WTC11 (cell line): ENCODE measurements around the gene CAMKMT. TPM values are rescaled to one million over a fixed set of nuclear protein-coding genes. Genes with fewer than 3 reads are reported as not detected.

Experiments used
- ATAC-seq: fragments of 200-7000 bp; cut with Tn5 transposase; 2 replicates; pipeline ENCODE4 v1.10.0; 2021; ENCODE audit warnings: mild to moderate bottlenecking, moderate library complexity
- CTCF ChIA-PET: fragments of 300-600 bp; sonication (Branson Sonifier 250); formaldehyde crosslinking; loops from one replicate; lab custom pipeline; 2021; ENCODE audit warnings: antibody characterized with exemption; lab: Charles Lee
- POLR2A ChIA-PET: fragments of 350-600 bp; sonication (Branson Sonifier 250); formaldehyde crosslinking; loops from one replicate; lab custom pipeline; 2021; ENCODE audit warnings: antibody characterized with exemption; lab: Charles Lee
- DNase-seq: peaks from one replicate; pipeline ENCODE4 v3.0.0; 2021; ENCODE audit warnings: low spot score
- H3K27ac Mint-ChIP-seq: 2 replicates; pipeline ENCODE4 v1.8.0; 2021; ENCODE audit warnings: mixed read lengths
- H3K27me3 Mint-ChIP-seq: 2 replicates; pipeline ENCODE4 v1.8.0; 2021; ENCODE audit warnings: low read depth, mild to moderate bottlenecking, moderate library complexity, mixed read lengths
- H3K36me3 Mint-ChIP-seq: 2 replicates; pipeline ENCODE4 v1.8.0; 2021; ENCODE audit warnings: mixed read lengths
- H3K4me1 Mint-ChIP-seq: 2 replicates; pipeline ENCODE4 v1.8.0; 2022; ENCODE audit warnings: mixed read lengths
- H3K4me3 Mint-ChIP-seq: 2 replicates; pipeline ENCODE4 v1.8.0; 2021; ENCODE audit warnings: mild to moderate bottlenecking, moderate library complexity, mixed read lengths
- H3K9me3 Mint-ChIP-seq: 2 replicates; pipeline ENCODE4 v1.8.0; 2021; ENCODE audit warnings: mixed read lengths
- CBFB ChIP-seq: sonication (generic); formaldehyde crosslinking; IDR thresholded peaks from 2 replicates; pipeline ENCODE4 v1.8.1; 2022; ENCODE audit warnings: mild to moderate bottlenecking, low read depth, missing genetic modification reagents
- FOXJ3 ChIP-seq: sonication (generic); formaldehyde crosslinking; IDR thresholded peaks from 2 replicates; pipeline ENCODE4 v1.9.0; 2021; ENCODE audit warnings: missing genetic modification reagents, mild to moderate bottlenecking, borderline replicate concordance
- PRRX2 ChIP-seq: fragments of 250-450 bp; sonication (Bioruptor Pico); IDR thresholded peaks from 2 replicates; pipeline ENCODE4 v1.8.0; 2021; ENCODE audit warnings: mild to moderate bottlenecking
- SP1 ChIP-seq: sonication (generic); formaldehyde crosslinking; conservative IDR thresholded peaks from 2 replicates; pipeline ENCODE4 v1.8.1; 2022; ENCODE audit warnings: missing genetic modification reagents
- TP53 ChIP-seq: sonication (generic); formaldehyde crosslinking; IDR thresholded peaks from 2 replicates; pipeline ENCODE4 v1.8.1; 2023; ENCODE audit warnings: mild to moderate bottlenecking, missing genetic modification reagents
- ZNF396 ChIP-seq: fragments of 250-450 bp; sonication (Bioruptor Pico); IDR thresholded peaks from 2 replicates; pipeline ENCODE4 v1.8.0; 2021; ENCODE audit warnings: mild to moderate bottlenecking, moderate library complexity, borderline replicate concordance
- total RNA-seq: library from RNA; stranded (reverse); gene quantifications from 3 replicates; pipeline ENCODE4 v1.2.3, GENCODE V29; 2021
- TF ChIP-seq, protein P1 (sequence below): sonication (generic); formaldehyde crosslinking; IDR thresholded peaks from 2 replicates; pipeline ENCODE4 v1.8.1; 2023; ENCODE audit warnings: mild to moderate bottlenecking, missing genetic modification reagents, borderline replicate concordance
- TF ChIP-seq, protein P2 (sequence below): sonication (generic); formaldehyde crosslinking; IDR thresholded peaks from 2 replicates; pipeline ENCODE4 v1.8.1; 2023; ENCODE audit warnings: mild to moderate bottlenecking, missing genetic modification reagents, moderate library complexity
- TF ChIP-seq, protein P3 (sequence below): fragments of 250-450 bp; sonication (Bioruptor Pico); IDR thresholded peaks from 2 replicates; pipeline ENCODE4 v1.8.0; 2021; ENCODE audit warnings: mild to moderate bottlenecking
- TF ChIP-seq, protein P4 (sequence below): sonication (generic); formaldehyde crosslinking; IDR thresholded peaks from 2 replicates; pipeline ENCODE4 v1.8.0; 2023; ENCODE audit warnings: missing genetic modification reagents, mild to moderate bottlenecking, borderline replicate concordance
- TF ChIP-seq, protein P5 (sequence below): sonication (generic); formaldehyde crosslinking; IDR thresholded peaks from 2 replicates; pipeline ENCODE4 v1.8.0; 2022; ENCODE audit warnings: mild to moderate bottlenecking, missing genetic modification reagents
- TF ChIP-seq, protein P6 (sequence below): fragments of 250-450 bp; sonication (Bioruptor Pico); IDR thresholded peaks from 2 replicates; pipeline ENCODE4 v2.1.2; 2022; ENCODE audit warnings: mild to moderate bottlenecking, moderate library complexity
- TF ChIP-seq, protein P7 (sequence below): fragments of 250-450 bp; sonication (Bioruptor Pico); IDR thresholded peaks from 2 replicates; pipeline ENCODE4 v1.9.0; 2021; ENCODE audit warnings: mild to moderate bottlenecking
- TF ChIP-seq, protein P8 (sequence below): sonication (generic); formaldehyde crosslinking; IDR thresholded peaks from 2 replicates; pipeline ENCODE4 v1.8.0; 2022; ENCODE audit warnings: mild to moderate bottlenecking, missing genetic modification reagents
- TF ChIP-seq, protein P9 (sequence below): sonication (generic); formaldehyde crosslinking; IDR thresholded peaks from 2 replicates; pipeline ENCODE4 v1.8.1; 2022; ENCODE audit warnings: mild to moderate bottlenecking, moderate library complexity, missing genetic modification reagents
- TF ChIP-seq, protein P10 (sequence below): sonication (generic); formaldehyde crosslinking; IDR thresholded peaks from 2 replicates; pipeline ENCODE4 v1.8.1; 2023; ENCODE audit warnings: mild to moderate bottlenecking, moderate library complexity, missing genetic modification reagents
- TF ChIP-seq, protein P11 (sequence below): sonication (generic); formaldehyde crosslinking; IDR thresholded peaks from 2 replicates; pipeline ENCODE4 v1.8.1; 2022; ENCODE audit warnings: missing genetic modification reagents, borderline replicate concordance

The CAMKMT gene
- total RNA-seq, 1 experiment from 2014 or later = 20.6 TPM

DNA sequence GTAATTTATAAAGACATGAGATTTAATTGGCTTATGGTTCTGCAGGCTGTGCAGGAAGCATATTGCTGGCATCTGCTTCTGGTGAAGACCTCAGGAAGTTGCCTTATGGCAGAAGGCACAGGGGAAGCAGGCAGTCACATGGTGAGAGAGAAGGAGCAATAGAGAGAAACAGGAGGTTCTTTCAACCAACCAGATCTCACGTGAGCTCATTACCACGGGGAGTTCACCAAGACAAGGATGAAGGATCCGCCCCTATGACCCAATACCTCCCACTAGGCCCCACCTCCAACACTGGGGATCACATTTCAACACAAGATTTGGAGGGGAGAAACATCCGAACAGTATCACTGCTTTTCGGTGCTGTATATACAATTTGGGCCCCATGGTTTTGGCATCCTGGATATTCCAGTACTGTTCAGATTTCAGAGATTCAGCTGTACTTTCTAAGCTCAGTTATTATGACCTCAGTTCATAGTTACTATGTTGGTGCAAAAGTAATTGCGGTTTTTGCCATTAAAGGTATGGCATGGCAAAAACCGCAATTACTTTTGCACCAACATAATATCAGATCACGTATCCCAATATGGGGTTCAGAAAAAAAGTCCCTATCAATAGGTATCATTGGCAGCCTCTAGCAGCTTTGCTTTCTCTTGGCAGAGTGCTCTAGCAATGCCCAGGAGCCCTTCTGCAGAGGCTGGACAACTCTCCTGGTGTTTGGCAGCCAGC, 390.2 kb downstream of the CAMKMT start:
- peak overlapping the region; percentile 90 for H3K27ac Mint-ChIP-seq
- TF ChIP-seq, protein P1, sequence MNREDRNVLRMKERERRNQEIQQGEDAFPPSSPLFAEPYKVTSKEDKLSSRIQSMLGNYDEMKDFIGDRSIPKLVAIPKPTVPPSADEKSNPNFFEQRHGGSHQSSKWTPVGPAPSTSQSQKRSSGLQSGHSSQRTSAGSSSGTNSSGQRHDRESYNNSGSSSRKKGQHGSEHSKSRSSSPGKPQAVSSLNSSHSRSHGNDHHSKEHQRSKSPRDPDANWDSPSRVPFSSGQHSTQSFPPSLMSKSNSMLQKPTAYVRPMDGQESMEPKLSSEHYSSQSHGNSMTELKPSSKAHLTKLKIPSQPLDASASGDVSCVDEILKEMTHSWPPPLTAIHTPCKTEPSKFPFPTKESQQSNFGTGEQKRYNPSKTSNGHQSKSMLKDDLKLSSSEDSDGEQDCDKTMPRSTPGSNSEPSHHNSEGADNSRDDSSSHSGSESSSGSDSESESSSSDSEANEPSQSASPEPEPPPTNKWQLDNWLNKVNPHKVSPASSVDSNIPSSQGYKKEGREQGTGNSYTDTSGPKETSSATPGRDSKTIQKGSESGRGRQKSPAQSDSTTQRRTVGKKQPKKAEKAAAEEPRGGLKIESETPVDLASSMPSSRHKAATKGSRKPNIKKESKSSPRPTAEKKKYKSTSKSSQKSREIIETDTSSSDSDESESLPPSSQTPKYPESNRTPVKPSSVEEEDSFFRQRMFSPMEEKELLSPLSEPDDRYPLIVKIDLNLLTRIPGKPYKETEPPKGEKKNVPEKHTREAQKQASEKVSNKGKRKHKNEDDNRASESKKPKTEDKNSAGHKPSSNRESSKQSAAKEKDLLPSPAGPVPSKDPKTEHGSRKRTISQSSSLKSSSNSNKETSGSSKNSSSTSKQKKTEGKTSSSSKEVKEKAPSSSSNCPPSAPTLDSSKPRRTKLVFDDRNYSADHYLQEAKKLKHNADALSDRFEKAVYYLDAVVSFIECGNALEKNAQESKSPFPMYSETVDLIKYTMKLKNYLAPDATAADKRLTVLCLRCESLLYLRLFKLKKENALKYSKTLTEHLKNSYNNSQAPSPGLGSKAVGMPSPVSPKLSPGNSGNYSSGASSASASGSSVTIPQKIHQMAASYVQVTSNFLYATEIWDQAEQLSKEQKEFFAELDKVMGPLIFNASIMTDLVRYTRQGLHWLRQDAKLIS = no peak
- TF ChIP-seq TP53 (CRISPR knock-in tag) (no peak), FOXJ3 (CRISPR knock-in tag) (no peak), ZNF396 (CRISPR knock-in tag) (no peak), SP1 (CRISPR knock-in tag) (no peak), CBFB (no peak), PRRX2 (no peak)
- TF ChIP-seq, protein P2, sequence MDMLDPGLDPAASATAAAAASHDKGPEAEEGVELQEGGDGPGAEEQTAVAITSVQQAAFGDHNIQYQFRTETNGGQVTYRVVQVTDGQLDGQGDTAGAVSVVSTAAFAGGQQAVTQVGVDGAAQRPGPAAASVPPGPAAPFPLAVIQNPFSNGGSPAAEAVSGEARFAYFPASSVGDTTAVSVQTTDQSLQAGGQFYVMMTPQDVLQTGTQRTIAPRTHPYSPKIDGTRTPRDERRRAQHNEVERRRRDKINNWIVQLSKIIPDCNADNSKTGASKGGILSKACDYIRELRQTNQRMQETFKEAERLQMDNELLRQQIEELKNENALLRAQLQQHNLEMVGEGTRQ (CRISPR knock-in tag) = peak; percentile 82
- TF ChIP-seq, protein P3, sequence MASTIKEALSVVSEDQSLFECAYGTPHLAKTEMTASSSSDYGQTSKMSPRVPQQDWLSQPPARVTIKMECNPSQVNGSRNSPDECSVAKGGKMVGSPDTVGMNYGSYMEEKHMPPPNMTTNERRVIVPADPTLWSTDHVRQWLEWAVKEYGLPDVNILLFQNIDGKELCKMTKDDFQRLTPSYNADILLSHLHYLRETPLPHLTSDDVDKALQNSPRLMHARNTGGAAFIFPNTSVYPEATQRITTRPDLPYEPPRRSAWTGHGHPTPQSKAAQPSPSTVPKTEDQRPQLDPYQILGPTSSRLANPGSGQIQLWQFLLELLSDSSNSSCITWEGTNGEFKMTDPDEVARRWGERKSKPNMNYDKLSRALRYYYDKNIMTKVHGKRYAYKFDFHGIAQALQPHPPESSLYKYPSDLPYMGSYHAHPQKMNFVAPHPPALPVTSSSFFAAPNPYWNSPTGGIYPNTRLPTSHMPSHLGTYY (CRISPR knock-in tag) = no peak
- TF ChIP-seq, protein P4, sequence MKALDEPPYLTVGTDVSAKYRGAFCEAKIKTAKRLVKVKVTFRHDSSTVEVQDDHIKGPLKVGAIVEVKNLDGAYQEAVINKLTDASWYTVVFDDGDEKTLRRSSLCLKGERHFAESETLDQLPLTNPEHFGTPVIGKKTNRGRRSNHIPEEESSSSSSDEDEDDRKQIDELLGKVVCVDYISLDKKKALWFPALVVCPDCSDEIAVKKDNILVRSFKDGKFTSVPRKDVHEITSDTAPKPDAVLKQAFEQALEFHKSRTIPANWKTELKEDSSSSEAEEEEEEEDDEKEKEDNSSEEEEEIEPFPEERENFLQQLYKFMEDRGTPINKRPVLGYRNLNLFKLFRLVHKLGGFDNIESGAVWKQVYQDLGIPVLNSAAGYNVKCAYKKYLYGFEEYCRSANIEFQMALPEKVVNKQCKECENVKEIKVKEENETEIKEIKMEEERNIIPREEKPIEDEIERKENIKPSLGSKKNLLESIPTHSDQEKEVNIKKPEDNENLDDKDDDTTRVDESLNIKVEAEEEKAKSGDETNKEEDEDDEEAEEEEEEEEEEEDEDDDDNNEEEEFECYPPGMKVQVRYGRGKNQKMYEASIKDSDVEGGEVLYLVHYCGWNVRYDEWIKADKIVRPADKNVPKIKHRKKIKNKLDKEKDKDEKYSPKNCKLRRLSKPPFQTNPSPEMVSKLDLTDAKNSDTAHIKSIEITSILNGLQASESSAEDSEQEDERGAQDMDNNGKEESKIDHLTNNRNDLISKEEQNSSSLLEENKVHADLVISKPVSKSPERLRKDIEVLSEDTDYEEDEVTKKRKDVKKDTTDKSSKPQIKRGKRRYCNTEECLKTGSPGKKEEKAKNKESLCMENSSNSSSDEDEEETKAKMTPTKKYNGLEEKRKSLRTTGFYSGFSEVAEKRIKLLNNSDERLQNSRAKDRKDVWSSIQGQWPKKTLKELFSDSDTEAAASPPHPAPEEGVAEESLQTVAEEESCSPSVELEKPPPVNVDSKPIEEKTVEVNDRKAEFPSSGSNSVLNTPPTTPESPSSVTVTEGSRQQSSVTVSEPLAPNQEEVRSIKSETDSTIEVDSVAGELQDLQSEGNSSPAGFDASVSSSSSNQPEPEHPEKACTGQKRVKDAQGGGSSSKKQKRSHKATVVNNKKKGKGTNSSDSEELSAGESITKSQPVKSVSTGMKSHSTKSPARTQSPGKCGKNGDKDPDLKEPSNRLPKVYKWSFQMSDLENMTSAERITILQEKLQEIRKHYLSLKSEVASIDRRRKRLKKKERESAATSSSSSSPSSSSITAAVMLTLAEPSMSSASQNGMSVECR = no peak
- TF ChIP-seq, protein P5, sequence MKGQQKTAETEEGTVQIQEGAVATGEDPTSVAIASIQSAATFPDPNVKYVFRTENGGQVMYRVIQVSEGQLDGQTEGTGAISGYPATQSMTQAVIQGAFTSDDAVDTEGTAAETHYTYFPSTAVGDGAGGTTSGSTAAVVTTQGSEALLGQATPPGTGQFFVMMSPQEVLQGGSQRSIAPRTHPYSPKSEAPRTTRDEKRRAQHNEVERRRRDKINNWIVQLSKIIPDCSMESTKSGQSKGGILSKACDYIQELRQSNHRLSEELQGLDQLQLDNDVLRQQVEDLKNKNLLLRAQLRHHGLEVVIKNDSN (CRISPR knock-in tag) = peak; percentile 71
- TF ChIP-seq, protein P6, sequence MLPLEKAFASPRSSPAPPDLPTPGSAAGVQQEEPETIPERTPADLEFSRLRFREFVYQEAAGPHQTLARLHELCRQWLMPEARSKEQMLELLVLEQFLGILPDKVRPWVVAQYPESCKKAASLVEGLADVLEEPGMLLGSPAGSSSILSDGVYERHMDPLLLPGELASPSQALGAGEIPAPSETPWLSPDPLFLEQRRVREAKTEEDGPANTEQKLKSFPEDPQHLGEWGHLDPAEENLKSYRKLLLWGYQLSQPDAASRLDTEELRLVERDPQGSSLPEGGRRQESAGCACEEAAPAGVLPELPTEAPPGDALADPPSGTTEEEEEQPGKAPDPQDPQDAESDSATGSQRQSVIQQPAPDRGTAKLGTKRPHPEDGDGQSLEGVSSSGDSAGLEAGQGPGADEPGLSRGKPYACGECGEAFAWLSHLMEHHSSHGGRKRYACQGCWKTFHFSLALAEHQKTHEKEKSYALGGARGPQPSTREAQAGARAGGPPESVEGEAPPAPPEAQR (CRISPR knock-in tag) = no peak
- TF ChIP-seq, protein P7, sequence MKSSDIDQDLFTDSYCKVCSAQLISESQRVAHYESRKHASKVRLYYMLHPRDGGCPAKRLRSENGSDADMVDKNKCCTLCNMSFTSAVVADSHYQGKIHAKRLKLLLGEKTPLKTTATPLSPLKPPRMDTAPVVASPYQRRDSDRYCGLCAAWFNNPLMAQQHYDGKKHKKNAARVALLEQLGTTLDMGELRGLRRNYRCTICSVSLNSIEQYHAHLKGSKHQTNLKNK = no peak
- TF ChIP-seq, protein P8, sequence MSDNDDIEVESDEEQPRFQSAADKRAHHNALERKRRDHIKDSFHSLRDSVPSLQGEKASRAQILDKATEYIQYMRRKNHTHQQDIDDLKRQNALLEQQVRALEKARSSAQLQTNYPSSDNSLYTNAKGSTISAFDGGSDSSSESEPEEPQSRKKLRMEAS = peak; percentile 48
- TF ChIP-seq, protein P9, sequence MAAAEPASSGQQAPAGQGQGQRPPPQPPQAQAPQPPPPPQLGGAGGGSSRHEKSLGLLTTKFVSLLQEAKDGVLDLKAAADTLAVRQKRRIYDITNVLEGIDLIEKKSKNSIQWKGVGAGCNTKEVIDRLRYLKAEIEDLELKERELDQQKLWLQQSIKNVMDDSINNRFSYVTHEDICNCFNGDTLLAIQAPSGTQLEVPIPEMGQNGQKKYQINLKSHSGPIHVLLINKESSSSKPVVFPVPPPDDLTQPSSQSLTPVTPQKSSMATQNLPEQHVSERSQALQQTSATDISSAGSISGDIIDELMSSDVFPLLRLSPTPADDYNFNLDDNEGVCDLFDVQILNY (CRISPR knock-in tag) = no peak
- TF ChIP-seq, protein P10, sequence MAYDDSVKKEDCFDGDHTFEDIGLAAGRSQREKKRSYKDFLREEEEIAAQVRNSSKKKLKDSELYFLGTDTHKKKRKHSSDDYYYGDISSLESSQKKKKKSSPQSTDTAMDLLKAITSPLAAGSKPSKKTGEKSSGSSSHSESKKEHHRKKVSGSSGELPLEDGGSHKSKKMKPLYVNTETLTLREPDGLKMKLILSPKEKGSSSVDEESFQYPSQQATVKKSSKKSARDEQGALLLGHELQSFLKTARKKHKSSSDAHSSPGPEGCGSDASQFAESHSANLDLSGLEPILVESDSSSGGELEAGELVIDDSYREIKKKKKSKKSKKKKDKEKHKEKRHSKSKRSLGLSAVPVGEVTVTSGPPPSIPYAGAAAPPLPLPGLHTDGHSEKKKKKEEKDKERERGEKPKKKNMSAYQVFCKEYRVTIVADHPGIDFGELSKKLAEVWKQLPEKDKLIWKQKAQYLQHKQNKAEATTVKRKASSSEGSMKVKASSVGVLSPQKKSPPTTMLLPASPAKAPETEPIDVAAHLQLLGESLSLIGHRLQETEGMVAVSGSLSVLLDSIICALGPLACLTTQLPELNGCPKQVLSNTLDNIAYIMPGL (CRISPR knock-in tag) = no peak
- TF ChIP-seq, protein P11, sequence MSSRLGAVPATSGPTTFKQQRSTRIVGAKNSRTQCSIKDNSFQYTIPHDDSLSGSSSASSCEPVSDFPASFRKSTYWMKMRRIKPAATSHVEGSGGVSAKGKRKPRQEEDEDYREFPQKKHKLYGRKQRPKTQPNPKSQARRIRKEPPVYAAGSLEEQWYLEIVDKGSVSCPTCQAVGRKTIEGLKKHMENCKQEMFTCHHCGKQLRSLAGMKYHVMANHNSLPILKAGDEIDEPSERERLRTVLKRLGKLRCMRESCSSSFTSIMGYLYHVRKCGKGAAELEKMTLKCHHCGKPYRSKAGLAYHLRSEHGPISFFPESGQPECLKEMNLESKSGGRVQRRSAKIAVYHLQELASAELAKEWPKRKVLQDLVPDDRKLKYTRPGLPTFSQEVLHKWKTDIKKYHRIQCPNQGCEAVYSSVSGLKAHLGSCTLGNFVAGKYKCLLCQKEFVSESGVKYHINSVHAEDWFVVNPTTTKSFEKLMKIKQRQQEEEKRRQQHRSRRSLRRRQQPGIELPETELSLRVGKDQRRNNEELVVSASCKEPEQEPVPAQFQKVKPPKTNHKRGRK = no peak

More for the DNA sequence above, 390.2 kb downstream of the CAMKMT start:
- H3K4me1 Mint-ChIP-seq = peaks cover 35% of the 10 kb centered on the region
- no peak overlapping the region for H3K4me3 Mint-ChIP-seq
- peak; percentile 31 for DNase-seq
- POLR2A ChIA-PET = interaction anchor here (1.0 kb wide), 1 partner anchor 11 kb away, joined by 3 read pairs; no protein-coding TSS in a partner anchor
- CTCF ChIA-PET = interaction anchor here (0.6 to 1.7 kb wide), 7 partner anchors 17 to 272 kb away, joined by 3 to 6 read pairs (median 4); no protein-coding TSS in a partner anchor
- no peaks in the 10 kb centered on the region for H3K27me3 Mint-ChIP-seq
- ATAC-seq = peak; percentile 93
- no peaks in the 10 kb centered on the region for H3K36me3 Mint-ChIP-seq
- H3K9me3 Mint-ChIP-seq = no peaks in the 10 kb centered on the region; the same call in 1 of the 2 replicates
